Central memory CD8-positive, alpha-beta T cell (primary cell): ENCODE measurements around the gene COLEC12.
"Not testable (repeated sequence)": the region's sequence is repeated elsewhere in the genome, so short reads cannot be mapped to it uniquely, and the experiment has no call there.

Source experiments
- ATAC-seq: fragments of 150-1000 bp; cut with Tn5 transposase; replicated peaks from 2 replicates; pipeline ENCODE4 v1.10.0; 2022; ENCODE audit warnings: mild to moderate bottlenecking, moderate FRiP score, moderate number of reproducible peaks; ENCODE audit not compliant: poor library complexity, severe bottlenecking; ENCODE audit errors: extremely low read depth
- DNase-seq, 2 donors: peaks; one replicate each; pipeline ENCODE4 v3.0.0; 2021; ENCODE audit warnings: low spot score in 2 of 2
- H3K27ac Mint-ChIP-seq: one replicate; pipeline ENCODE4 v1.8.0; 2022; ENCODE audit warnings: low read depth, mild to moderate bottlenecking, moderate library complexity, mixed read lengths
- H3K27me3 Mint-ChIP-seq: one replicate; pipeline ENCODE4 v1.8.0; 2022; ENCODE audit warnings: mixed read lengths
- H3K36me3 Mint-ChIP-seq: one replicate; pipeline ENCODE4 v1.8.0; 2022; ENCODE audit warnings: mild to moderate bottlenecking, moderate library complexity, mixed read lengths; ENCODE audit not compliant: insufficient read depth
- H3K4me1 Mint-ChIP-seq: one replicate; pipeline ENCODE4 v1.8.0; 2022; ENCODE audit warnings: mixed read lengths
- H3K4me3 Mint-ChIP-seq: one replicate; pipeline ENCODE4 v1.8.0; 2022; ENCODE audit warnings: mild to moderate bottlenecking, moderate library complexity, mixed read lengths
- H3K9me3 Mint-ChIP-seq: one replicate; pipeline ENCODE4 v1.8.0; 2022; ENCODE audit warnings: mixed read lengths

Gene COLEC12

DNA sequence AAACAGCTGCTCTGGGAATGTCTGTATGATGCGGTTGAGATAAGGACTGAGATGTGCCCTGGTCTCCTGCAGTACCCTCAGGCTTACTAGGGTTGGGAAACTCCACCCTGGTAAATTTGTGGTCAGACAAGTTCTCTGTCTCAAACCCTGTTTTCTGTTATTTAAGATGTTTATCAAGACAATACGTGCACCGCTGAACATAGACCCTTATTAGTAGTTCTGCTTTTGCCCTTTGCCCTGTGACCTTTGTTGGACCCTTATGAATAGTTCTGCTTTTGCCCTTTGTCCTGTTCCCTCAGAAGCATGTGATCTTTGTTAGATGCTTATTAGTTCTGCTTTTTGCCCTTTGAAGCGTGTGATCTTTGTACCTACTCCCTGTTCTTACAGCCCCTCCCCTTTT is 95.5 kb downstream of the COLEC12 start:
- not testable (repeated sequence) for H3K36me3 Mint-ChIP-seq, H3K27ac Mint-ChIP-seq

DNA sequence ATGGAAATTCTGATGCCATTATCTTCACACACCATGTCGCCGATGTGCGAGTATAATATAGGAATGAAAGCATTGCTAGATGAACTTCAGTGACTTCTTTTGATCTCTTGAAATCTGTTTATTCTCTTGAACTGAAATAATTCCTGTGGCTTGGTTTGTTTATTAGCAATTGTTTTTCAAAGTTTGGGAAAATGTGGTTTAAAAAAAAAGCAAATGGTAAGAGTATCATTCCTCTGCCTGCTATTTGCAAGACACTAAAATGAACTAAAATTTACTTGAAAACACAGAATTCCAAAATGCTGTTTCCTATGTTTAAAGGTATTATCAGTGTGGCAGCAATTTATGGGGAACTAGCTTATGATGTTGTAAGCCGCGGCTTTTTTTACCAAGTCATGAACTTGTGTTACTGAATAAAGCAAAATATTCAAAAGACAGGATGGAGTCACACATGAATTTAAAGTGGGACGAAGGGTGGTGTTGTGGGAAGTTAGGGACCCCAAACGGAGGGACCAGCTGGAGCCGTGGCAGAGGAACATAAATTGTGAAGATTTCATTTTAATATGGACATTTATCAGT is 96.4 kb downstream of the COLEC12 start:
- ATAC-seq = no peak
- H3K27me3 Mint-ChIP-seq = peaks cover 38% of the 10 kb centered on the region

More for the DNA sequence above, 95.5 kb downstream of the COLEC12 start:
- DNase-seq, ATAC-seq, H3K4me3 Mint-ChIP-seq, H3K4me1 Mint-ChIP-seq: not testable (repeated sequence)
- Mint-ChIP-seq H3K27me3 (peaks cover 37% of the 10 kb centered on the region), H3K9me3 (peaks cover 10% of the 10 kb centered on the region)

DNA sequence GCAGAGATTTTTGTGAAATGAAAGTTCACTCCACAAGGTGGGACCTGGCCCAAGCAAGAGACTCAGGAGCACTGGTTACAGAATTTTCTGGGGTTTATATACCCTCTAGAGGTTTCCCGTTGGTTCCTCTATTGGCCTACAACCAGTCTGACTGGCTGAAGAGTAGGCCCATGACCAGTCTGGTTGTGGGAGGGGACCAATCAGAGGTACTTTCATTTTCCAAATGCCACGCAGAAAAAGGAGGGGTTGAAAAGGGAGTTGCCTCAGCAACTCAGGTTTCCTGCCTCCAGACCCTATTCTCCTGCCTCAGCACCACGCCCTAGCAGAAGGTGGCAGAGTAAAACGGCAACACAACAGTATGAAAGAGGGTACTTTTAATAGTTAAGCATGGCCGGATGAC is 98.4 kb downstream of the COLEC12 start:
- DNase-seq (no peak), ATAC-seq (no peak)
- H3K27ac Mint-ChIP-seq = no peak overlapping the region
- H3K4me3 Mint-ChIP-seq = no peak overlapping the region
- no peaks in the 10 kb centered on the region for H3K4me1 Mint-ChIP-seq
- H3K36me3 Mint-ChIP-seq = no peaks in the 10 kb centered on the region
- H3K27me3 Mint-ChIP-seq = peaks cover 52% of the 10 kb centered on the region
- peaks cover 10% of the 10 kb centered on the region for H3K9me3 Mint-ChIP-seq

More for the DNA sequence above, 96.4 kb downstream of the COLEC12 start:
- Mint-ChIP-seq H3K36me3 (peaks cover 2% of the 10 kb centered on the region), H3K4me1 (no peaks in the 10 kb centered on the region), H3K9me3 (peaks cover 10% of the 10 kb centered on the region), H3K27ac (no peak overlapping the region), H3K4me3 (no peak overlapping the region)
- no peak for DNase-seq

DNA sequence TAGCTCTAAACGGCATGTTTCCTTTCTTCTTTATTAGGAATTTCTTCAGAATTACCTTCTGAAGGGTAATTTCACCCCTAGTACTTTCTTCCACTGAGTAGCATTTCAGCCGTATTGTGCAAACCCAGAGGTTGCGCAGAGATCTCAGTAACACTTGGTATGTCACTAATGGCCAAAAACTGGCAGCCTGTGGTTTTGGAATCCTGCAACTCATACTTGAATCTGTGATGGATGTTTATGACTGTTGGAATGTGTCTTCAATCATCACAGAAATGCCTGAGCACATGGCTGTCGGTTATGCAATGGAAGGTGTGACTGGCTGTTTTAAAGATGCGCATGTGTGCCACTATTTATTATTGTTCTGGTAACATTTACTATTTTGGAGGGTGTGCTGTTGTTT is 100.0 kb downstream of the COLEC12 start:
- H3K9me3 Mint-ChIP-seq = peaks cover 6% of the 10 kb centered on the region
- no peak overlapping the region for H3K27ac Mint-ChIP-seq
- DNase-seq = no peak
- no peaks in the 10 kb centered on the region for H3K4me1 Mint-ChIP-seq
- peaks cover 45% of the 10 kb centered on the region for H3K27me3 Mint-ChIP-seq
- no peaks in the 10 kb centered on the region for H3K36me3 Mint-ChIP-seq
- ATAC-seq = no peak
- no peak overlapping the region for H3K4me3 Mint-ChIP-seq

DNA sequence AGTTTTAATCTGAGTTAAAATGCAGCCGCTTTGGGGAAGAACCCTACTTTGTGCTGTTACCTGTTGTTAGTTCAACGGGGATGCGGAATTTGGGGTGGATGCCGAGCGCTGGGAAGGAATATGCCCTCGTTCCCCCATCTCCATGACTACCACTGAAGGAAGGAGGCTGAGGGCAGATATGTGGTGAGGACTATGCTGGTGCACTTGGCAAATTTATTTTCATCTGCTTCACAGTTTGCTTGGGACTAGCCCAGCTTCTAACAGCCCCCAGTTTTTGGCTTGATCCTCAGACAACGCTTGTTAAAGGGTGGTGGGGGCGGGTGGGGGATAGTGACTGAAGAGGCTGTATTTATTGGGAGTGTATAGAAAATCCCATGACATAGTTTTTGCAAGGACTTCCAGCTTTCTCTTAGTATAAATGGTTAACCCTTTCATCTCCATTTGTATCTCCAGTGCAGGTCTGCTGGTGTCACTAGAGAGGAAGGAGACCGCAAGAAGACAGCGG is 100.8 kb downstream of the COLEC12 start:
- ATAC-seq = no peak
- Mint-ChIP-seq H3K27ac (no peak overlapping the region), H3K9me3 (no peaks in the 10 kb centered on the region), H3K4me3 (no peak overlapping the region), H3K27me3 (peaks cover 45% of the 10 kb centered on the region), H3K4me1 (no peaks in the 10 kb centered on the region), H3K36me3 (no peaks in the 10 kb centered on the region)
- DNase-seq = no peak

DNA sequence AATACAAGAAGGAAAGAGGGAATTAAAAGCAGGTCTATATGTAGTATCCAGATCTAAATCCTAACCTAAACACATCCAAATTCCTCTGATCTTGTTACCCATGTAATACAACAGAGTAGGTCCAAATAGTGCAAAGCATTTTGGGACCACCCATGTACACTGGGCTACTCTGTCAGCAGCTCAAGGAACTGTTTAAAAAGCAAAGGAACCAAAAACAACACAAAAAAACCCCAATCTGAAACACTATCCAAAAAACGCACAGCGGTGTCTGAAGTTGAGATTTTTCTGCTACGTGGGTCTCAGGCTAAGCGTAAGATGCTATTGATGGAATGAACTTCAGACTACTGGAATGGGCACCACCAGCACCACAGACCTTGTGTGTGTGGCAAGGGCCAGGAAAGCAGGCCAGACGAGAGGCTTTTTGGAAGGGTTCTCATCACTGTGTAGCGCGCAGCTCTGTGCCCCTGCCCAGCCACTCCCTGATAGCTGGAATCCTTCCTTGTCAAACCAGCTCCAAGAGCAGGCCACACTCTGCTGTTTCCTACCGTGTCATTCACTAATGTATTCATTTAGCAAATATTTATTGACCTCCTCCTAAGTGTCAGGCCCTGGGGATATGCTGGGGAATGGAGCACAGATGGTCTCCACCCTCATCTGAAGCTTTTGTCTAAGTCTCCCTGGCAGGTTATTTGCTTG is 101.4 kb downstream of the COLEC12 start:
- Mint-ChIP-seq H3K27ac (no peak overlapping the region), H3K4me3 (no peak overlapping the region), H3K27me3 (peaks cover 45% of the 10 kb centered on the region), H3K4me1 (no peaks in the 10 kb centered on the region), H3K36me3 (no peaks in the 10 kb centered on the region), H3K9me3 (no peaks in the 10 kb centered on the region)
- no peak for ATAC-seq
- no peak for DNase-seq

DNA sequence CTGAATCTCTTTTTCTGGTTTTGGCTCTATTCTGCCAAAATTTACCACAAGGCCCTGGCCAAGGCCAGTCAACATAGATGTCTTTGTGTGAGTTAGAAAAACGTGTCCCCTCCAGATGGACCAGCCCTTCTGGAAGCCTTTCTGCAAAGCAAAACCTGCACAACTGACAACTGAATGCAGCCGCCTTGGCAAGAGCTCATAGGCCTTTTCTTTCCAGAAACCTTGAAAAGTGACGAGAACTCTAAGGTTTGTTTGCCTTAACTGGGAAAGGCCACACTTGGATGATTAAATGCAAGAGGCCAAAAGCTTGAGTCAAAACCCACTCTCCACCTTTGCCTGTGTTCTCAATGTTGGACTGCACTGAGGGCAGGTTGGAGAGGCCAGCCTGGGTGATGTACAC is 103.9 kb downstream of the COLEC12 start:
- peaks cover 50% of the 10 kb centered on the region for H3K27me3 Mint-ChIP-seq
- DNase-seq = no peak
- H3K27ac Mint-ChIP-seq = no peak overlapping the region
- H3K4me1 Mint-ChIP-seq = no peaks in the 10 kb centered on the region
- no peak overlapping the region for H3K4me3 Mint-ChIP-seq
- H3K36me3 Mint-ChIP-seq = peaks cover 3% of the 10 kb centered on the region
- no peaks in the 10 kb centered on the region for H3K9me3 Mint-ChIP-seq
- no peak for ATAC-seq

DNA sequence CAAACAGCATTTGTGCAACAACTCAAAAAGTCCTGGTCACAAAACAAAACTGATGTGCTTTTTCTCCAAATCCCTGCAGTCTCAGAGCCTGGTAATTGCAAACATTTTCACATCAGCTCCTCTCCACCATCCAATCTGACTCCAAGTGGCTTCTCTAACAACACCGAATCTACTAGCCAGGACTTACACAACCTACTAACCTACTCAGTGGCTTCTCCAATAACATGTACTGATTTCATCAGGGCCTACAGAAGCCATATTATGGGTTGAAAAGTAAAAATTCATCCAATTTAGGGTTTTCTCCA is 104.3 kb downstream of the COLEC12 start:
- Mint-ChIP-seq H3K27ac (no peak overlapping the region), H3K36me3 (peaks cover 3% of the 10 kb centered on the region), H3K4me3 (no peak overlapping the region), H3K4me1 (no peaks in the 10 kb centered on the region), H3K27me3 (peaks cover 47% of the 10 kb centered on the region), H3K9me3 (no peaks in the 10 kb centered on the region)
- ATAC-seq (no peak), DNase-seq (no peak)

DNA sequence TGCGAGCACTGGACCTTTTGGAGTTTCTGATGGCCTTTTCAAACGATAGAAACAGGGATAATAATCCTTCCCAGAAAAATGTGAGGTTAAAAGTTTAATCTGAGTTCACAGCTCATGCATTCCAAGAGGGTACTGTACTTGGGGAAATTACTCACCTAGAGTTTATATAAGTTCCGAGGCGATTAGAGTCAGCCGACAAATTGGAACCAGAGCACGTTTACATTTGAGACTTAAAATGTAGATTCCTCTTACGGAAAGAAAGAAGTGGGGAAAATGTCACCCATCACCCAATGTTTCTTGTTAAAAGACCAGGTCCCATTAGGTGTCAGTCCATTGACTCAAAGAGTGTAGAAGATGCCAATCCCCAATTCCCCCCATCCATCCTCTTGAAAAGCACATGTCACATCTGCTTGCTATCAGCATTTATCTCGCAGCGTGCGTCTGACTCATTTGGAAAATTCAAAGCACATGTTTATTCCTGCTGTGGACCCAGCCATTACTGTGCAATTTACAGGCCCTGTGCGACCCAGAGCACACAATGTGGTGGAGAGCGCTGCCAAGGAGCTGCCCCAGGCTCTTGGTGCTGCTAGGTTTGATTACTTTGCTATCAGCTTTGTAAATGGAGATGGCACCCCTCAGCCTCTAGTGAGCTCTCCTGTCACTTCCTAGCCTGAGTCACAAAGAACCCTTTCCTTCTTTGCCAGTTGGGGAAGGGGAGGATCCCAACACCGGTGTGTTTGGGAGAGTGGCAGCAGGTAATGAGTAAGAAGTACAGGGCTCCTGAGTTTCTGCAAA is 104.8 kb downstream of the COLEC12 start:
- Mint-ChIP-seq H3K4me1 (no peaks in the 10 kb centered on the region), H3K4me3 (no peak overlapping the region), H3K27me3 (peaks cover 47% of the 10 kb centered on the region), H3K36me3 (peaks cover 3% of the 10 kb centered on the region), H3K9me3 (no peaks in the 10 kb centered on the region), H3K27ac (no peak overlapping the region)
- ATAC-seq (no peak), DNase-seq (no peak)

DNA sequence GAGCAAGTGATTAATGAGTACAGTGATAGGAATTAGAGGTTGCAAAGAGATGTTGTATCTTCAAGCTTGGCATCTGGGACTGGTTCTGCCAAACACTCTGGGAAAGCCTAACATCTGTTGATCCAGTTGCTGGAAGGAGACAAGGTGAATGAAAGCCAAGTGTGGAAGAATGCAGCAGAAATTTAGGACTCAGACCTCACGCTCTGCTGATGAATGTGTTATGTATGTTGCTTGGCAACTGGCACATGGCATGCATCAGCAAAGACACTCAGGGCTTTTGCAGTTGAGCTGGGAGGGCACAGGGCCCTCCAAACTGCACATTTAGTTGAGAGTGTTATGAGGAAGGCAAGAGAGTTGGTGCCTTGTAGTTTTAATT is 105.5 kb downstream of the COLEC12 start:
- DNase-seq = no peak
- Mint-ChIP-seq H3K36me3 (peaks cover 3% of the 10 kb centered on the region), H3K4me3 (no peak overlapping the region), H3K27me3 (peaks cover 40% of the 10 kb centered on the region), H3K4me1 (no peaks in the 10 kb centered on the region), H3K27ac (no peak overlapping the region), H3K9me3 (no peaks in the 10 kb centered on the region)
- ATAC-seq = no peak

DNA sequence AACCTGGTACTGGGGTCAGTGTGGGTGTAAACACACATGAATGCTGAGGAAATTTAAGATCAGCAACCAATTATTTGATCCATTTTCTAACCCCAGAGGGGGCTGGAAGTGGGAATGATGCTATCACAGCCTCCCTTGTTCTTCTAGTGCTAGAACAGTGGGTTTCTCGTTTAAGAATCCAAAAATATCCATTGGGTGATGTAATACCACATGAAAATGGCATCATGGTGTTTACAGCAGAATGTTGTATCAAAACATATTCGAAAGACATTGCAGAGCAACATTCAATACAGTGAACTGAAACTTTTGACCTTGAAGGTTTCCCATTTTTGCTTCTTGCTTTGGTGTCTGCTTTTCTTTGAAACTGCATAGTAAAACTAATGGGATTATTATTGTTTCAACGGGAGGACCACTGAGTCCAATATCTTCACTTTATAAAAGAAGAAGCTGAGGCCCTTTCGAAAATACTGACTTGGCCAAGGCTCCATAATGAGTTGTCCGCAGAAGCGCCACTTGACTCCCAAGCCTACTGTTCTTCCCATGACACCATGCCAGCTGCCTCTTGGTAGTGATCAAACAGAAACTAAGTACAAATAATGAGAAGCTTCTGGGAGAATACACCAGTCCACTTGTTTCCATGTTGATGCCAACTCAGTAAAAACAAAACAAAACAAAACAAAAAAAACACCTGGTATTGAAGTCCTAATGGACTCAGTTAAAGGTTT is 106.1 kb downstream of the COLEC12 start:
- Mint-ChIP-seq H3K27me3 (peaks cover 35% of the 10 kb centered on the region), H3K36me3 (peaks cover 3% of the 10 kb centered on the region), H3K4me3 (no peak overlapping the region), H3K27ac (no peak overlapping the region), H3K9me3 (no peaks in the 10 kb centered on the region), H3K4me1 (no peaks in the 10 kb centered on the region)
- DNase-seq (no peak), ATAC-seq (no peak)

DNA sequence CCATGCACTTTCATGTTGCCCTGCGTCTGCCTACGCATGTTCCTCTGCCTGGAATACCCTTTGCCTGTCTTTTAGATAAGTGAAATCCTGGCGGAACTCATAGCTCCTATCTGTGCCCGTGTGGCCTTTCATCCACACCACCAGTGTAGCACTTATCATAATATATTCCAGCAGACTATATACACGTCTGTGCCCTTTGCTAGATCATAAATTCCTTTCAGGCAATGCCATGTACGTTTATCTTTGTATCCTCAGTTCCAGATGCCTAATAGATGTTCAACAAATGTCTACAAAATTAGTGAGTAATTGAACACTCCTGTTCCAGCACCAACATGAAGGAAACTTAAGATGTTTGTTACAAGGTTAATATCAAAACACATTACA is 106.9 kb downstream of the COLEC12 start:
- Mint-ChIP-seq H3K4me3 (no peak overlapping the region), H3K4me1 (no peaks in the 10 kb centered on the region), H3K36me3 (peaks cover 3% of the 10 kb centered on the region), H3K27me3 (peaks cover 26% of the 10 kb centered on the region), H3K27ac (no peak overlapping the region), H3K9me3 (no peaks in the 10 kb centered on the region)
- DNase-seq = no peak
- ATAC-seq = no peak
